HCT116 (cell line): ENCODE measurements around the gene RNASEH2C. TPM values are rescaled to one million over a fixed set of nuclear protein-coding genes. Genes with fewer than 3 reads are reported as not detected.

Source experiments
- ATAC-seq: fragments of 200-7000 bp; cut with Tn5 transposase; 2 replicates; pipeline ENCODE4 v1.9.1; 2020; ENCODE audit warnings: mild to moderate bottlenecking, moderate library complexity
- BruUV-seq: library from RNA; stranded (reverse); fragments of 400-500 nt; replicated peaks from 2 replicates; lab custom pipeline; 2021; lab: Mats Ljungman, UMichigan
- CTCF ChIA-PET: fragments of 300-600 bp; sonication (Branson Sonifier 250); formaldehyde crosslinking; loops from one replicate; lab custom pipeline; 2021; ENCODE audit warnings: antibody characterized with exemption; lab: Charles Lee
- POLR2A ChIA-PET: fragments of 300-600, 350-600 bp; sonication (Branson Sonifier 250); formaldehyde crosslinking; loops from one replicate; lab custom pipeline; 2021; ENCODE audit warnings: antibody characterized with exemption; lab: Charles Lee
- RAD21 ChIA-PET, 2 experiments: fragments of 300-600 bp; sonication (Branson Sonifier 250); formaldehyde crosslinking; loops; one replicate each; lab custom pipeline; 2023; ENCODE audit warnings: low total read pairs in 2 of 2; ENCODE audit not compliant: uncharacterized antibody in 2 of 2, unreplicated experiment in 2 of 2, low non-redundant PET in 1 of 2; lab: Charles Lee
- DNase-seq: peaks from one replicate; pipeline ENCODE4 v3.0.0-alpha.2; 2010; ENCODE audit warnings: low read depth, low spot score
- H2AFZ ChIP-seq: fragments of 200-600 bp; shearing (Covaris generic), sonication (generic); 2 replicates; pipeline ENCODE4 v1.6.1; 2017; ENCODE audit warnings: low read depth, mixed run types, mixed read lengths, antibody characterized with exemption, low read length; ENCODE audit not compliant: poor library complexity, severe bottlenecking
- H3K27ac ChIP-seq: 2 replicates; pipeline ENCODE4 v1.5.1; 2012; ENCODE audit warnings: low read depth, low read length
- H3K27me3 ChIP-seq: fragments of 200-600 bp; sonication (generic); 2 replicates; pipeline ENCODE4 v1.6.1; 2016; ENCODE audit warnings: mixed run types, low read length, mixed read lengths; ENCODE audit not compliant: insufficient read depth
- H3K36me3 ChIP-seq, 2 experiments: fragments of 200-500 bp in 1 of 2; fragments of 200-600 bp in 1 of 2; sonication (Bioruptor generic) in 1 of 2; sonication (generic) in 1 of 2; 2 replicates each; pipeline versions ENCODE4 v1.5.1 to v1.6.1; 2014 to 2016; ENCODE audit warnings: low read length in 2 of 2, inconsistent platforms in 1 of 2, mixed read lengths in 1 of 2, mixed run types in 1 of 2; ENCODE audit not compliant: insufficient read depth in 2 of 2, control insufficient read depth in 1 of 2
- H3K4me1 ChIP-seq, 2 experiments: fragments of 200-600 bp in 1 of 2; sonication (generic) in 1 of 2; 2 replicates each; pipeline versions ENCODE4 v1.5.1 to v1.6.1; 2012 to 2017; ENCODE audit warnings: low read length in 2 of 2, inconsistent platforms in 1 of 2, mild to moderate bottlenecking in 1 of 2, mixed read lengths in 1 of 2, mixed run types in 1 of 2, moderate library complexity in 1 of 2; ENCODE audit not compliant: insufficient read depth in 2 of 2, control insufficient read depth in 1 of 2
- H3K4me2 ChIP-seq: fragments of 200-600 bp; sonication (generic); 2 replicates; pipeline ENCODE4 v1.6.1; 2017; ENCODE audit warnings: mixed run types, low read length, mixed read lengths
- H3K4me3 ChIP-seq, 2 experiments: fragments of 200-600 bp in 1 of 2; sonication (generic) in 1 of 2; replicated peaks in 1 of 2; 2 replicates each; pipeline ENCODE4 v1.5.1; 2011 to 2016; ENCODE audit warnings: low read length in 2 of 2, control low read depth in 1 of 2, low read depth in 1 of 2, mild to moderate bottlenecking in 1 of 2, mixed read lengths in 1 of 2, mixed run types in 1 of 2
- H3K79me2 ChIP-seq: fragments of 200-600 bp; sonication (generic); 2 replicates; pipeline ENCODE4 v1.6.1; 2017; ENCODE audit warnings: mild to moderate bottlenecking, mixed run types, low read length, moderate library complexity, mixed read lengths; ENCODE audit not compliant: insufficient read depth
- H3K9ac ChIP-seq: fragments of 200-600 bp; sonication (generic); 2 replicates; pipeline ENCODE4 v1.6.1; 2016; ENCODE audit warnings: low read length, mixed read lengths
- H3K9me2 ChIP-seq: fragments of 200-600 bp; sonication (generic), shearing (Covaris generic); 2 replicates; pipeline ENCODE4 v1.6.1; 2017; ENCODE audit warnings: mixed run types, mild to moderate bottlenecking, moderate library complexity; ENCODE audit not compliant: insufficient read depth
- H3K9me3 ChIP-seq, 2 experiments: fragments of 200-500 bp in 1 of 2; fragments of 200-600 bp in 1 of 2; sonication (Bioruptor generic) in 1 of 2; sonication (generic) in 1 of 2; 2 replicates each; pipeline ENCODE4 v1.6.1; 2014 to 2017; ENCODE audit warnings: low read length in 2 of 2, mixed read lengths in 2 of 2, inconsistent platforms in 1 of 2, low read depth in 1 of 2, mild to moderate bottlenecking in 1 of 2, mixed run types in 1 of 2, moderate library complexity in 1 of 2; ENCODE audit not compliant: control insufficient read depth in 1 of 2, insufficient read depth in 1 of 2
- H4K20me1 ChIP-seq: fragments of 200-600 bp; sonication (generic), shearing (Covaris generic); 2 replicates; pipeline ENCODE4 v1.6.1; 2017; ENCODE audit warnings: mixed run types, mild to moderate bottlenecking, moderate library complexity; ENCODE audit not compliant: insufficient read depth
- CEBPB ChIP-seq: IDR thresholded peaks from 2 replicates; pipeline ENCODE4 v1.6.1; 2012; ENCODE audit warnings: low read depth
- EGR1 ChIP-seq: IDR thresholded peaks from 2 replicates; pipeline ENCODE4 v1.6.1; 2012; ENCODE audit warnings: low read depth
- ELF1 ChIP-seq: IDR thresholded peaks from 2 replicates; pipeline ENCODE4 v1.6.1; 2012; ENCODE audit warnings: low read depth, borderline replicate concordance
- EZH2 ChIP-seq: fragments of 200-600 bp; sonication (generic); IDR thresholded peaks from 2 replicates; pipeline ENCODE4 v1.6.1; 2017; ENCODE audit warnings: antibody characterized with exemption, mixed run types
- FOSL1 ChIP-seq: IDR thresholded peaks from 2 replicates; pipeline ENCODE4 v1.6.1; 2012; ENCODE audit warnings: low read depth
- POLR2AphosphoS5 ChIP-seq: IDR thresholded peaks from 2 replicates; pipeline ENCODE4 v1.6.1; 2011; ENCODE audit warnings: mild to moderate bottlenecking, low read depth, low read length, moderate library complexity
- RAD21 ChIP-seq: IDR thresholded peaks from 2 replicates; pipeline ENCODE4 v1.6.1; 2012; ENCODE audit warnings: low read depth, mild to moderate bottlenecking
- SIN3A ChIP-seq: IDR thresholded peaks from 2 replicates; pipeline ENCODE4 v1.6.1; 2012; ENCODE audit warnings: low read depth
- SP1 ChIP-seq: IDR thresholded peaks from 2 replicates; pipeline ENCODE4 v1.6.1; 2012; ENCODE audit warnings: low read depth
- SRF ChIP-seq: IDR thresholded peaks from 2 replicates; pipeline ENCODE4 v1.6.1; 2012; ENCODE audit warnings: low read depth
- ZFX ChIP-seq: fragments of 450-650 bp; IDR thresholded peaks from 2 replicates; pipeline ENCODE4 v1.6.1; 2017
- ZNF274 ChIP-seq: fragments of 200-500 bp; sonication (Bioruptor generic); IDR thresholded peaks from 2 replicates; pipeline ENCODE4 v1.6.1; 2014; ENCODE audit warnings: mild to moderate bottlenecking, low read depth, low read length, inconsistent platforms
- intact Hi-C: fragments of 100-400 bp; cut with micrococcal nuclease; formaldehyde crosslinking; loops from 2 replicates; pipeline ENCODE4 v1.10.0; 2022
- total RNA-seq: library from RNA; stranded (reverse); gene quantifications from one replicate; pipeline ENCODE4 v1.2.1, GENCODE V29; 2021; ENCODE audit not compliant: unreplicated experiment
- TF ChIP-seq, protein P1 (sequence below): IDR thresholded peaks from 2 replicates; pipeline ENCODE4 v1.6.1; 2011; ENCODE audit warnings: mild to moderate bottlenecking, low read length, moderate library complexity; ENCODE audit not compliant: insufficient replicate concordance; ENCODE audit errors: extremely low read depth
- TF ChIP-seq, protein P2 (sequence below): IDR thresholded peaks from 2 replicates; pipeline ENCODE4 v1.6.1; 2012; ENCODE audit warnings: low read depth
- TF ChIP-seq, protein P3 (sequence below): IDR thresholded peaks from 2 replicates; pipeline ENCODE4 v1.6.1; 2012
- TF ChIP-seq, protein P4 (sequence below), 3 experiments: fragments of 200-600 bp in 1 of 3; sonication (generic) in 1 of 3; IDR thresholded peaks in 2 of 3; conservative IDR thresholded peaks in 1 of 3; 2 replicates each; pipeline ENCODE4 v1.5.1; 2012 to 2017; ENCODE audit warnings: low read depth in 2 of 3, low read length in 2 of 3, antibody characterized with exemption in 1 of 3, borderline replicate concordance in 1 of 3, control low read depth in 1 of 3, mild to moderate bottlenecking in 1 of 3, mixed read lengths in 1 of 3, mixed run types in 1 of 3, moderate library complexity in 1 of 3; ENCODE audit not compliant: insufficient read depth in 1 of 3
- TF ChIP-seq, protein P5 (sequence below): IDR thresholded peaks from 2 replicates; pipeline ENCODE4 v1.6.1; 2012

The RNASEH2C gene
- total RNA-seq, 1 experiment from 2014 or later = 28.5 TPM

- CTCF ChIA-PET = no interaction called here
- Histone ChIP-seq H2AFZ (no peak overlapping the region), H3K79me2 (no peaks in the 10 kb centered on the region), H3K9me3 (no peaks in the 10 kb centered on the region), H3K4me2 (no peak overlapping the region), H3K27me3 (no peaks in the 10 kb centered on the region), H3K36me3 (no peaks in the 10 kb centered on the region), H3K9ac (no peak overlapping the region), H3K9me2 (no peaks in the 10 kb centered on the region), H4K20me1 (no peaks in the 10 kb centered on the region), H3K27ac (no peak overlapping the region), H3K4me1 (peaks cover 11% of the 10 kb centered on the region in 2 experiments; a peak in 3 of 4 replicates), H3K4me3 (no peak overlapping the region)
- TF ChIP-seq FOSL1 (no peak), SIN3A (no peak), ZNF274 (no peak), RAD21 (no peak), ZFX (no peak), EZH2 (no peak), CEBPB (no peak), EGR1 (no peak), SRF (no peak), ELF1 (no peak), POLR2AphosphoS5 (no peak), SP1 (no peak)
- TF ChIP-seq, protein P1, sequence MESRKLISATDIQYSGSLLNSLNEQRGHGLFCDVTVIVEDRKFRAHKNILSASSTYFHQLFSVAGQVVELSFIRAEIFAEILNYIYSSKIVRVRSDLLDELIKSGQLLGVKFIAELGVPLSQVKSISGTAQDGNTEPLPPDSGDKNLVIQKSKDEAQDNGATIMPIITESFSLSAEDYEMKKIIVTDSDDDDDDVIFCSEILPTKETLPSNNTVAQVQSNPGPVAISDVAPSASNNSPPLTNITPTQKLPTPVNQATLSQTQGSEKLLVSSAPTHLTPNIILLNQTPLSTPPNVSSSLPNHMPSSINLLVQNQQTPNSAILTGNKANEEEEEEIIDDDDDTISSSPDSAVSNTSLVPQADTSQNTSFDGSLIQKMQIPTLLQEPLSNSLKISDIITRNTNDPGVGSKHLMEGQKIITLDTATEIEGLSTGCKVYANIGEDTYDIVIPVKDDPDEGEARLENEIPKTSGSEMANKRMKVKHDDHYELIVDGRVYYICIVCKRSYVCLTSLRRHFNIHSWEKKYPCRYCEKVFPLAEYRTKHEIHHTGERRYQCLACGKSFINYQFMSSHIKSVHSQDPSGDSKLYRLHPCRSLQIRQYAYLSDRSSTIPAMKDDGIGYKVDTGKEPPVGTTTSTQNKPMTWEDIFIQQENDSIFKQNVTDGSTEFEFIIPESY = no peak
- TF ChIP-seq, protein P2, sequence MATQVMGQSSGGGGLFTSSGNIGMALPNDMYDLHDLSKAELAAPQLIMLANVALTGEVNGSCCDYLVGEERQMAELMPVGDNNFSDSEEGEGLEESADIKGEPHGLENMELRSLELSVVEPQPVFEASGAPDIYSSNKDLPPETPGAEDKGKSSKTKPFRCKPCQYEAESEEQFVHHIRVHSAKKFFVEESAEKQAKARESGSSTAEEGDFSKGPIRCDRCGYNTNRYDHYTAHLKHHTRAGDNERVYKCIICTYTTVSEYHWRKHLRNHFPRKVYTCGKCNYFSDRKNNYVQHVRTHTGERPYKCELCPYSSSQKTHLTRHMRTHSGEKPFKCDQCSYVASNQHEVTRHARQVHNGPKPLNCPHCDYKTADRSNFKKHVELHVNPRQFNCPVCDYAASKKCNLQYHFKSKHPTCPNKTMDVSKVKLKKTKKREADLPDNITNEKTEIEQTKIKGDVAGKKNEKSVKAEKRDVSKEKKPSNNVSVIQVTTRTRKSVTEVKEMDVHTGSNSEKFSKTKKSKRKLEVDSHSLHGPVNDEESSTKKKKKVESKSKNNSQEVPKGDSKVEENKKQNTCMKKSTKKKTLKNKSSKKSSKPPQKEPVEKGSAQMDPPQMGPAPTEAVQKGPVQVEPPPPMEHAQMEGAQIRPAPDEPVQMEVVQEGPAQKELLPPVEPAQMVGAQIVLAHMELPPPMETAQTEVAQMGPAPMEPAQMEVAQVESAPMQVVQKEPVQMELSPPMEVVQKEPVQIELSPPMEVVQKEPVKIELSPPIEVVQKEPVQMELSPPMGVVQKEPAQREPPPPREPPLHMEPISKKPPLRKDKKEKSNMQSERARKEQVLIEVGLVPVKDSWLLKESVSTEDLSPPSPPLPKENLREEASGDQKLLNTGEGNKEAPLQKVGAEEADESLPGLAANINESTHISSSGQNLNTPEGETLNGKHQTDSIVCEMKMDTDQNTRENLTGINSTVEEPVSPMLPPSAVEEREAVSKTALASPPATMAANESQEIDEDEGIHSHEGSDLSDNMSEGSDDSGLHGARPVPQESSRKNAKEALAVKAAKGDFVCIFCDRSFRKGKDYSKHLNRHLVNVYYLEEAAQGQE = no peak
- TF ChIP-seq, protein P3, sequence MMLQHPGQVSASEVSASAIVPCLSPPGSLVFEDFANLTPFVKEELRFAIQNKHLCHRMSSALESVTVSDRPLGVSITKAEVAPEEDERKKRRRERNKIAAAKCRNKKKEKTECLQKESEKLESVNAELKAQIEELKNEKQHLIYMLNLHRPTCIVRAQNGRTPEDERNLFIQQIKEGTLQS = no peak
- TF ChIP-seq, protein P4, sequence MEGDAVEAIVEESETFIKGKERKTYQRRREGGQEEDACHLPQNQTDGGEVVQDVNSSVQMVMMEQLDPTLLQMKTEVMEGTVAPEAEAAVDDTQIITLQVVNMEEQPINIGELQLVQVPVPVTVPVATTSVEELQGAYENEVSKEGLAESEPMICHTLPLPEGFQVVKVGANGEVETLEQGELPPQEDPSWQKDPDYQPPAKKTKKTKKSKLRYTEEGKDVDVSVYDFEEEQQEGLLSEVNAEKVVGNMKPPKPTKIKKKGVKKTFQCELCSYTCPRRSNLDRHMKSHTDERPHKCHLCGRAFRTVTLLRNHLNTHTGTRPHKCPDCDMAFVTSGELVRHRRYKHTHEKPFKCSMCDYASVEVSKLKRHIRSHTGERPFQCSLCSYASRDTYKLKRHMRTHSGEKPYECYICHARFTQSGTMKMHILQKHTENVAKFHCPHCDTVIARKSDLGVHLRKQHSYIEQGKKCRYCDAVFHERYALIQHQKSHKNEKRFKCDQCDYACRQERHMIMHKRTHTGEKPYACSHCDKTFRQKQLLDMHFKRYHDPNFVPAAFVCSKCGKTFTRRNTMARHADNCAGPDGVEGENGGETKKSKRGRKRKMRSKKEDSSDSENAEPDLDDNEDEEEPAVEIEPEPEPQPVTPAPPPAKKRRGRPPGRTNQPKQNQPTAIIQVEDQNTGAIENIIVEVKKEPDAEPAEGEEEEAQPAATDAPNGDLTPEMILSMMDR (IDR thresholded peaks at IDR 0.05 in 2 of 3, conservative IDR thresholded peaks at IDR 0.05 in 1 of 3; ENCODE audit: borderline replicate concordance in 1 of 3, insufficient read depth in 1 of 3, low read depth in 2 of 3, low read length in 2 of 3) = no peak
- TF ChIP-seq, protein P5, sequence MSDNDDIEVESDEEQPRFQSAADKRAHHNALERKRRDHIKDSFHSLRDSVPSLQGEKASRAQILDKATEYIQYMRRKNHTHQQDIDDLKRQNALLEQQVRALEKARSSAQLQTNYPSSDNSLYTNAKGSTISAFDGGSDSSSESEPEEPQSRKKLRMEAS = no peak
- intact Hi-C loops = no loop called here
- POLR2A ChIA-PET = no interaction called here
- no TSS peak for BruUV-seq
- no peak for ATAC-seq
- no peak for DNase-seq
- RAD21 ChIA-PET = no interaction called here
These were observed 22.4 kb downstream of the RNASEH2C start for GRCh38 chr11:65698205-65698604.
